ENCODE data around the gene MCOLN1. TPM values are rescaled to one million over a fixed set of nuclear protein-coding genes. Genes with fewer than 3 reads are reported as not detected.

MCOLN1 gene
- total RNA-seq, 2 experiments from 2014 or later, result 7.8 to 18.3 TPM

DNA sequence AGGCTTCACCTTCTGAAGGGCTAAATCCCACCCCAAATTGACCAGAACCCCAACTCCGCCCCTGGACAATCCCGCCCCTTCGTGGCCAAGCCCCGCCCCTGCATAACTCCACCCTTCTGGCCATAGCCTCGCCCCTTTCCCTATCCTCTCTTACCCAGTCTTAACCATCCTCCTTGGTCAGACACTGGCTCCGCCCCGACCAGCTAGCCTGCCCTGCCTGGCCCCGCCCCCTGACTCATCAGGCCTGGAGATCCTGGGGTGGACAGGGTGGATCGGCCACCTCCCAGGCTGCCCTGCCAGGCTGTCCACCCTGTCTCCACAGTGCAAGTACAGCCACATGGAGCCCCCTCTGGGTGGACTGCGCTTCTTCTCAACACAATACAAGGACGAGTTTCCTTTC, 14.5 kb upstream of the MCOLN1 start:
- Histone ChIP-seq H3K27ac (ENCODE audit: low read depth, low read length, poor library complexity, severe bottlenecking) (no peak overlapping the region), H4K20me1 (ENCODE audit: insufficient read depth, low read length) (no peaks in the 10 kb centered on the region), H2AFZ (ENCODE audit: low read length) (no peak overlapping the region), H3K9me2 (ENCODE audit: insufficient read depth, low read length) (no peaks in the 10 kb centered on the region), H3K4me1 (ENCODE audit: insufficient read depth, low read length, poor library complexity, severe bottlenecking) (peaks cover 13% of the 10 kb centered on the region), H3K36me3 (ENCODE audit: insufficient read depth, low read length) (no peaks in the 10 kb centered on the region), H3K9me3 (ENCODE audit: low read length) (no peaks in the 10 kb centered on the region), H3K4me2 (ENCODE audit: low read length) (no peak overlapping the region), H3K79me2 (ENCODE audit: insufficient read depth, low read depth, low read length) (no peaks in the 10 kb centered on the region), H3K4me3 (ENCODE audit: low read depth, low read length, poor library complexity, severe bottlenecking) (no peak overlapping the region)
- BruUV-seq (replicated peaks), result no TSS peak
- TF ChIP-seq CTCF (conservative IDR thresholded peaks at IDR 0.05; ENCODE audit: low read length), result no peak
- no peak for TF ChIP-seq EZH2phosphoT487 (IDR thresholded peaks at IDR 0.05; ENCODE audit: borderline replicate concordance, low read depth, low read length)
- POLR2A ChIA-PET, result no interaction called here
- peak; percentile 42 for DNase-seq (ENCODE audit: low spot score)
- intact Hi-C loops (cut with micrococcal nuclease; ENCODE audit: unreplicated experiment), result no loop called here
- CTCF ChIA-PET (ENCODE audit: unreplicated experiment), result no interaction called here

- H3K27ac ChIP-seq (ENCODE audit: low read depth, low read length, poor library complexity, severe bottlenecking), result no peak overlapping the region
- DNase-seq (ENCODE audit: low spot score), result no peak
Observed at GRCh38 chr19:7509625-7510024, 12.8 kb upstream of the MCOLN1 start.

More at GRCh38 chr19:7509625-7510024, 12.8 kb upstream of the MCOLN1 start:
- Histone ChIP-seq H4K20me1 (ENCODE audit: insufficient read depth, low read length) (no peaks in the 10 kb centered on the region), H3K79me2 (ENCODE audit: insufficient read depth, low read depth, low read length) (no peaks in the 10 kb centered on the region), H3K4me2 (ENCODE audit: low read length) (no peak overlapping the region), H3K4me3 (ENCODE audit: low read depth, low read length, poor library complexity, severe bottlenecking) (no peak overlapping the region), H2AFZ (ENCODE audit: low read length) (no peak overlapping the region), H3K9me2 (ENCODE audit: insufficient read depth, low read length) (no peaks in the 10 kb centered on the region), H3K4me1 (ENCODE audit: insufficient read depth, low read length, poor library complexity, severe bottlenecking) (peaks cover 13% of the 10 kb centered on the region), H3K36me3 (ENCODE audit: insufficient read depth, low read length) (no peaks in the 10 kb centered on the region), H3K9me3 (ENCODE audit: low read length) (no peaks in the 10 kb centered on the region)
- intact Hi-C loops (cut with micrococcal nuclease; ENCODE audit: unreplicated experiment), result no loop called here
- TF ChIP-seq EZH2phosphoT487 (IDR thresholded peaks at IDR 0.05; ENCODE audit: borderline replicate concordance, low read depth, low read length) (no peak), CTCF (conservative IDR thresholded peaks at IDR 0.05; ENCODE audit: low read length) (no peak)
- ChIA-PET CTCF (ENCODE audit: unreplicated experiment) (no interaction called here), POLR2A (no interaction called here)
- no TSS peak for BruUV-seq (replicated peaks)

Data from OCI-LY7 (cell line).